GM18517 (cell line): ENCODE data around the gene NEBL.
"Not testable (repeated sequence)": the region's sequence is repeated elsewhere in the genome, so short reads cannot be mapped to it uniquely, and the experiment has no call there.

ENCODE experiments used
- ATAC-seq: cut with Tn5 transposase; IDR thresholded peaks from one replicate; pipeline ENCODE4 v1.9.1; 2021; ENCODE audit warnings: mild to moderate bottlenecking, moderate library complexity; ENCODE audit not compliant: unreplicated experiment

The NEBL gene, protein sequence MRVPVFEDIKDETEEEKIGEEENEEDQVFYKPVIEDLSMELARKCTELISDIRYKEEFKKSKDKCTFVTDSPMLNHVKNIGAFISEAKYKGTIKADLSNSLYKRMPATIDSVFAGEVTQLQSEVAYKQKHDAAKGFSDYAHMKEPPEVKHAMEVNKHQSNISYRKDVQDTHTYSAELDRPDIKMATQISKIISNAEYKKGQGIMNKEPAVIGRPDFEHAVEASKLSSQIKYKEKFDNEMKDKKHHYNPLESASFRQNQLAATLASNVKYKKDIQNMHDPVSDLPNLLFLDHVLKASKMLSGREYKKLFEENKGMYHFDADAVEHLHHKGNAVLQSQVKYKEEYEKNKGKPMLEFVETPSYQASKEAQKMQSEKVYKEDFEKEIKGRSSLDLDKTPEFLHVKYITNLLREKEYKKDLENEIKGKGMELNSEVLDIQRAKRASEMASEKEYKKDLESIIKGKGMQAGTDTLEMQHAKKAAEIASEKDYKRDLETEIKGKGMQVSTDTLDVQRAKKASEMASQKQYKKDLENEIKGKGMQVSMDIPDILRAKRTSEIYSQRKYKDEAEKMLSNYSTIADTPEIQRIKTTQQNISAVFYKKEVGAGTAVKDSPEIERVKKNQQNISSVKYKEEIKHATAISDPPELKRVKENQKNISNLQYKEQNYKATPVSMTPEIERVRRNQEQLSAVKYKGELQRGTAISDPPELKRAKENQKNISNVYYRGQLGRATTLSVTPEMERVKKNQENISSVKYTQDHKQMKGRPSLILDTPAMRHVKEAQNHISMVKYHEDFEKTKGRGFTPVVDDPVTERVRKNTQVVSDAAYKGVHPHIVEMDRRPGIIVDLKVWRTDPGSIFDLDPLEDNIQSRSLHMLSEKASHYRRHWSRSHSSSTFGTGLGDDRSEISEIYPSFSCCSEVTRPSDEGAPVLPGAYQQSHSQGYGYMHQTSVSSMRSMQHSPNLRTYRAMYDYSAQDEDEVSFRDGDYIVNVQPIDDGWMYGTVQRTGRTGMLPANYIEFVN

DNA sequence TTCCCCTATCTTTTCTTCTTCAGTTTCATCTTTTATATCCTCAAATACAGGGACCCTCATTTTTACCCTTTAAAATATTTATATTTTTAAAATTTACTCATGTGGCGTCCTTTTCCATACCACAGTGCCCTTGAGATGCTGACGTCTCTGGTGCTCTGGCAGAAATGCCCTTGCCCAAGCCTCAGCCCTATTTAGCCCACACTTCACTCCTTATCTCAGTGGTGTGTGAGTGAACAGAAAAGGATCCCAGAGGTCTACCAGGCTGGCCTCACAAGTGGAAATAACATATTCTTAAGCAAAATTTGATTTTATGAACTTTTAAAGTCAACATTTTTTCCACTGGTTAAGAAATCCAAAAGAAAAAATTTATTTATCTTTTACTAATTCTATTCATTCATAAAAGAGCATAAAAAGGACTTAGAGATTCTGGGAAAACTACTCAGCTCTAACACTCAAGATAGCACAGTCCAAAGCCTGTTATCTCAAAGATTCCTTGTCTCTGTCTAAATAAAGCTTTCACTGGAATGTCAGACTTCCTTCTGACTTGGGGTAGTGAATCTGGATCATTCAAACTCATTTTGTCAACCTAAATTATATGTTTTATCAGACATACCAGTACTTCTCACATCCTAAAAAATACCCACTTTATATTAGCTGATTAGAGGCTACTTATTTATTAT lies at the start of gene NEBL:
TSS of gene NEBL (minus strand) at position 166 of the 680 bp plus-strand sequence. CDS start at position 60, 106 bp downstream.
- ATAC-seq, result no peak

DNA sequence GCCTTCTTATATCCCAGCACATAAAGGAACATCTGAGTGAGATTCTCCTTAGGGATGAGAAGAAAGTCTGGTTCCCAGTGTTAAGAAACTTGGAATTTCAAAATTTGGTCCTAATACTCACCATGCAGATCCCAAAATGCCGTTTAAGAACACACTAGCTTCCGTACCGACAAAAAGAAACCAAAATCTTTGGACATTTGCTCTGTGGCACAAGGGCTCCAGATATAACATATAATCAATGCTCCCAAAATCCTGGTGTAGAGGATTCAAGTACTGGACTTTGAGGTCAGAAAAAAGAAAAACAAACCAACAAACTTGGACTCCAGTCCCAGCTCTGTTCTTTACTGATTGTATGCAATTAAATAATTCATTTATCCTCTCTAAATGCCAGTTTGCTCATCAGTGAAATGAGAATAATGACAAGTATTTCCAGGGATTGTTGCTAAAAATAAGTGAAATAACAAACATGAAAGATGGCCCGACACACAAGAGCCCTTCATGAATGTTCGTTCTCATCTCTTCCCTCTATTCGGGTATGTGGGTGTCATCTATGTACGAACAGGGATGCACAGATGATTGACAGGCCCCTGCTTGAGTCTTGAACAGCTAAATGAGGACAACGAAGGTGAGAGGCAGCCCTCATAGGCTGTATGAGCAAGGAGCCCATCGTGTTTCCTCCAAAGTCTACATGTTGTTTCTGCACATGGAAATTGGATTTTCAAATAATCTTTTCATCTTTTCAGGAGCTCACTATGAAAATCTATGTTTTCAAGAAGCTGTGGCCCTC lies 48.6 kb upstream of the NEBL start:
- no peak for ATAC-seq

DNA sequence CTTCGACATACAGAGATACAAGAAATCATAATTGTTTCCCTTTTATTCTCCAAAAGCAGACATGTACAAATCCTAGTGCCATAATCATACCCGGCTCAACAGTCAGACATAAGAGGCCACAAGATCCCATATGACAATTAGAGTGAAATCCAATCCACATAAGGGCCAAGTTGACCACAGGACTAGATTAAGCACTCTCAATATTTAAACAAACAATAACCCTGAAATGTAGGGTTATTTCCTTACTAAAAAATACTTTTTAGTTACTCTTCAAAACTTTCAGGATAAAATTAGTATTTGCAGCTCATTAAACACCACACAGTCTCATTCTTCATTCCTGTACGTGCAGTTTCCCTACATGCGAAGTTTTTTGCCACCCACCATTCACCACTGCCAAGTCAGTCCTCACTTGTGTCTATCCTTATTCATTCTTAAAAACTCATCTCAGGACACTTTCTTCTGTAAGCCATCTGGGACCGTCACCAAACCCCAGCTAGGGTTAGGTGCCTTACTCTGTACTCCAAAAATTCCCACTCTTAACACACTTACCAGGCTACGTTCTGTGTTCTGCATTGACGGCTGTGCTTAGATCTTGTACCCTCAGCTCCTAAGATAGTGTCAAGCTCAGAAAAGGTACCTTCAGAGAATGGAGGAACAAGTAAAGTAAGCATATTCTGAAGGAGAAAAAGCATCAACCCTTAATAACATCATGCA lies 47.8 kb upstream of the NEBL start:
- ATAC-seq, result no peak

DNA sequence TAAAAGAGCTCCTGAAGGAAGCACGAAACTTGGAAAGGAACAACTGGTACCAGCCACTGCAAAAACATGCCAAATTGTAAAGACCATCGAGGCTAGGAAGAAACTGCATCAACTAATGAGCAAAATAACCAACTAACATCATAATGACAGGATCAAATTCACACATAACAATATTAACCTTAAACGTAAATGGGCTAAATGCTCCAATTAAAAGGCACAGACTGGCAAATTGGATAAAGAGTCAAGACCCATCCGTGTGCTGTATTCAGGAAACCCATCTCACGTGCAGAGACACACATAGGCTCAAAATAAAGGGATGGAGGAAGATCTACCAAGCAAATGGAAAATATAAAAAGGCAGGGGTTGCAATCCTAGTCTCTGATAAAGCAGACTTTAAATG lies 42.3 kb upstream of the NEBL start:
- ATAC-seq, result not testable (repeated sequence)

DNA sequence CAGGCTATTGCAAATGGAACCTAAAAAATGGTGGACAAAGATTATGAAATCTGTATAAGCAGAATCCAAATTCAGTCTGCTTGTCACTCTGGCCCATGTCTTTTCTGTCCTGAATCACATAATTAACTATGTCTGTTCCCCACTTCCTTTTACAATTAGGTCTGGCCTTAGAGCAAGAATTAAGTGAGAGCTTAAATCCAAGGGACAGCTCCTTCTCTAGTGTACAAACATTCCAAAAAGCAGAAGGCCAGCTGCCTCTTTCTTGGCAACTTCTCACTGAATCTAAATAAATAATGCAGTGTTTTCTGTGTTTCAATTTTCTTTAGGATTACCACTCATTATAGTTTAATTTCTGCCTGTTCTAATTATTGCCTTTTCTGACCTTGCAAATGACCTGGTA lies 39.3 kb upstream of the NEBL start:
- ATAC-seq, result no peak

DNA sequence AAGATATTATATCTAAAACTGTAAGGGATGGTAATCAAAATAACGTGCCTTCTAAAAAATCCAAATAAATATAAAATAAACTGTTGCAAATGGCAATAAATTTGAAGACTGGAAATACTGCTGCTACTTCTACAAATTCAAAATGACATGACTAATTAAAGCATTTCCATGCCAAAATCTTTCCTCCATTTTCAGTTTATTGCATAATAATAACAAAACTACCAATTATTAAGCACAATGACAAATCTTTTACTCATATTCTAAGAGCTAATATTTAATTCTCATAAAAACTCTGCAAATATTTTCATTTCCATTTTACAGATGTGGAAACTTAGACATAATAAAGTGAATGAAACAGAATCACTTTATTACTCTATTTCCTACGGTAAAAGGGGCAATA lies 38.8 kb upstream of the NEBL start:
- no peak for ATAC-seq

DNA sequence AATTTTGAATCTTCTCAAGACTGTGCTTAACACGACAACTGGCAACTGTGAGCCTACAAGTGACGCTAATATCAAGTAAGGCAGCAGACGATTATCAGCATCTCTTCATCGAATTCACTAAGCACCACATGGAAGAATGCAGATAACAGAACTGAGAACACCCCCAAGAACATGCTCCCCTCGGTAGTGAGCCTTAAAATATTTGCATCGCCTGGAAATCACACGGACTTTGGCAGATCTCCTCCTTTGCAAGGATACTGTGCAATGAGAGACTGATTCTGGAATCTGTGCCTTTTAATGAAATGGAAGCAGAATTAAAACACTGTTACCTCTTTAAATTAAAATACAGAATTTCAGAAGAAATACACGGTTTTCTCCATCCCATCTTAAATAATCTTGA lies 38.2 kb upstream of the NEBL start:
- ATAC-seq, result no peak

DNA sequence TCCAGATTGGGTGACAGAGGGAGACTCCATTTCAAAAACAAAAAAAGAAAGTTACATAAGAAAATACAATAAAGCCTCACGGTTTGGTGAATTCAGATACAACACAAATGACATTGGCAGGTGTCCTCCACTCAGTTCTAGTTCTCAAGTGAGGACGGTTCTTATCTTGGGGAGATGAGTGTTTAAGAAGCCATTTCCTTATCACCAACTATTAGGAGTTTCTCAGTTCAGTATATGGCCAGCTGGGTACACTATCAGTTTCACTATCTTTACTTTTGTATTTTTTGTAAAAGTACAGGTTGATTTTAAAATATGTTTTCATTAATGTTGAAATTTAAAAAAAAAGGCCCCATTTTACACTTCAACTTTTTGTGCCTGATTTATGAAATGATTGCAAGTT lies 36.6 kb upstream of the NEBL start:
- ATAC-seq, result no peak

DNA sequence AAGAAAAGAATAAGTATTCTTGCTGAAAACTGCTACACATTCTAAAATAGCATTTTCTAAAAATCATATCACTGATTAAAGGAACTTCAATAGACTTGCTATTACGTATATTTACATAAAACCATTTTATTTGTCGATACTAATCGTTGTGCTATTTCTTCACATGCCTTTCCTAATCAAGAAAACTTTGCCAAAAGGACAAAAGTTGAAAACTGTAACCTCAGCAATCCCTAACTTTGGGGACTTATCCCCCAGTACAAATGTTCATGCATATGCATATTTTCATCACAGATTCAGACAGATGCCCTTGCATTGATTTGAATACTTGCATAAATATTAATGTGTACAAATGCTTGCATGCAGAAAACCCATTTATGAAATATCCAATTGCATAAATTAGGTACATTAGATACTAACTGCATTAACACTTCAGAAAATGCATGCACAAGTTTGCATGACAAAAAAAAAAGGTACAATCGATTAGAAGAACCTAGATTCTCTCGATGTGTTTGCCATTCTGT lies 35.6 kb upstream of the NEBL start:
- no peak for ATAC-seq

DNA sequence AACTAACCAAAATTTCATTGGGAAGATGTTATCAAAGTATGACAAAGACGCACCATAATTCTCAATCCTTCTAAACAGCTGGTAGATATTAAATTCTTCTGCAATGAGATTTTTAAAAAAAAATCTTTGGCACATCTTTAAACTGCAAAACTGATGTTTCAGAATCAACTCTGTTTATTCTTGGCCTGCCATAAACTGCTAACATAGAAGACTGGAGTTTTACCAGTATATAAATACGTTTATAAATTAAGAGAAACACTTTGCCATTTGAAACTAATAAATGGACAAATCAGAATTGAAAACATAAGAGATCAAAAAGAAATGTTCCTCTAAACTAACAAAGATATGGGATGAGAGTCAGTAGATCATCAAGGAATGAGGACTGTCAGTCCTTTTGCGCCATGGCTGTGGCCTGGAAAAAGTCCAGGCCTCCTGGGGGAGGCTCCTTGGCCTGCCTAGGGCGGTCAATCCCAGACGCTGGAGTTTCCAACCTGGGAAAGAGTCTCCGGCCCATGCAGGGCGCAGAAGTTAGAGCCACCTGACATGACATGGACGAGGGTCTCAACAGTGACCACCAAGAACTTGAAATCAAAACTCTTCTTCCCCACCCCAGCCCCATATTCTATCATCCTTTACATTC lies 34.2 kb upstream of the NEBL start:
- no peak for ATAC-seq

DNA sequence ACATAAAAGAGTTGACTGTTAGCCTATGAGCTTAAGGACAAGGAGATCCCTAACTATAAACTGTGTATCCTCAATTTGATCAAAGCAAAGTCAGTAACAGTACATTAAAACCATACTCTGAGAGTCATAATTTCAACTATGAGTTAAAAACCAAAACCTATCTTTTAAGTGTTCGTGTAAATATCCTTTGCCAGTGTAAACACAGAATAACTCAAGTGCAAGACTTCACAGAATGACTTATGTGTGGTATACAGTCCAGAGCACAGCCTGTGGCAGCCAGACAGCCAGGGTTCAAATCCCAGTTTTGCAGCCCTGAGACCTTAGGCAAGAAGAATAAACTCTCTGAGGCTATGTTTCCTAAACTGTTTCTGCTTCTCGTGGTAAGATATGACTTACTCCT lies 30.3 kb upstream of the NEBL start:
- ATAC-seq, result no peak

DNA sequence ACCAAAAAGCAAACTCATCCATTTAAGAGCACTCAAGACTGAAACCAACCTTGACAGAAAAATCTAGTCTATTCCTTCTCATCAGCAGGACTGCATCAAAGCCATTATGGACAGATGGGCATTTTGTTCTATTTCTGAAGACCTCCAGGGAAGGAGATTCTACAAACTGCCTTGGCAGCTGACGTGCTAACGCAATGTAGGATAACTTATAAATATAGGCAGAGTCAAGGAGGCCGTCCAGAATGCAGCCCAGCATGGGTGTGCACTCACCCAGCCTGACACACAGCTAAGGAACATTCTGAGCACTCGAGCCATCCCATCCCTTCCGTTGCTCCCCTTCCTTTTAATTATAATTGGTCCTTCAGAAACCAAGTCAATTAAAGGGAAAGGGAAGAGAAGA lies 25.3 kb upstream of the NEBL start:
- no peak for ATAC-seq

DNA sequence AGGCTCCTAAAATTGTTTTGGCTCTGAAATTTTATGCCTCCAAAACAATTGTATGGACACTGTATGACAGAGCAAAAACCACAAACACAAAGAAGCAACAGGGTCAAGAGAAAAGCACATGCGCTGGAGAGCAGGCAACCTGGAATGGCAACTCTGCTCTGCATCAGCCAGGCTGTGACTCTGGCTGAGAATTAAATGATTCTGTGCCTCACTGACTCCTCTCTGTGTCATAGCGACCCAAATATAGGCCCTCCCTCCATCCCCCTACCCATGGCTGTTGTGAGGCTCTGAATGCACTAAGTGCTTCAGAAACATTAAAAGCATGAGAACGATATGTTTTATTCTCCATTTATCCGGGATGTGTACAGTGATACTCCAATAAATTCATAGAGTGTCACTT lies 24.9 kb upstream of the NEBL start:
- no peak for ATAC-seq

DNA sequence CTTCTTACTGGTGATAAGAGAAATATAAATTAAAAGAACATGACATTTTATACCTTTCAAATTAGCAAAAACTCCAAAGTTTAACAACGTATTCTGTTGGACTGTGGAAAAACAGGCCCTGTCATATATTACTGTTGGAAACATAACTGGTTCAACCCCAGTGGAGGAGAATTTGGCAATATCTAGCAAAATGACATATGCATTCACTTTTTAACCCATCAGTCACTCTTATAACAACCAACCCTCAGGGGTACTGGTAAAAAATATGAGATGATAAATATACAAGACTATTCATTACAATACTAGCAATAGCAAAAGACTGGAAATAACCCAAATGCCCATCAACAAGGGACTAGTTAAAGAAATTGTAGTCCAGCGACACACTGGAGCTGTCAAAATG lies 22.9 kb upstream of the NEBL start:
- no peak for ATAC-seq

DNA sequence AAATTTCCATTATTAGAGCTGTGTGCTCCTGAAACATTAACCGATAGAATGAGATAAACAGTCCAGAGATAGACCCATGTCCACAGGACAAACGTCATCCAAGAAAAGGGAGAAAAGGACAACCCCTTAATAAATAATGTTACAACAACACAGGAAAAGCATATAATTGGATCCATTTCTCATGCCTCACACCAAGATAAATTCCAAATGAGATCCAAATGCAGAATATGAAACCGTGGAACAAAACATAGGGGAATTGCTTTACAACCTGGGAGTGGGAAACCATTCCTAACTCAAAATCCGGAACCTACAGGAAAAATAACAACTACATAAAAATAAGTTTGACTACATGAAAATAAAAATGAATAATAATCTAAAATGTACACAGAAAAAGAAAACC lies 22.4 kb upstream of the NEBL start:
- no peak for ATAC-seq

DNA sequence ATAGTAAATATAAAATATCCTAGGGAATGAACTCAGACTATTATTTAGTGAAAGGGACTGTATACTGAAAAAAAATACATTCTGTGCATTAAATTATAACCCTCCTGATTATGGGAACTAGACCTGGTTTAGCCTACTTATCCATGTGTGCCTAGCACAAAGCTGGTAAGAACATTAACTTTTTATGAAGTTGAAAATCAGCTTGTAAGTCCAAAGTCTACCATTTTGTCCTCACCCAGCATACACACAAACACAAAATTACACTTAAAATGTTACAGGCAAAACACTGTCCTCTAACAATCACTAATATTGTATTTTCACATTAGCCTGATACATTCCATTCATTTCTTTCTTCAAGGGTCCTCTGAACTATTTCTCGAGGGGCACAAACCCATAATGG lies 19.9 kb upstream of the NEBL start:
- no peak for ATAC-seq

DNA sequence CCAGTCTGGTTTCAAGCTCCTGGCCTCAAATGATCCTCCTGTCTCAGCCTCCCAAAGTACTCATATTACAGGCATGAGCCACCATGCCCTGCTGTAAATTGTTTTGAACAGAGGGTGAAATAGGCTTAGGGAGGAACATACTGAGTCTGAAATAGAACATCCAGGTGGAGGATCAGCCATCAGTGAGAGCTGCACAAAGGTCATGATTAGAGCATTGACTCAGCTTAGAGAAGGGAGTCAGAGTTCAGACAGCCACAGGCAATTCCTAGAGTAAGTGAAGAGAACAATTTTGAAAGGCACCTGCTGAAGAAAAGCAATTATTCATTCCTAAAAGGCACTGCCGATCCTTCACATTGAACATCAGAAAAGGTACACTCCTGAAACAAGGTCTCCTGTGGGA lies 15.9 kb upstream of the NEBL start:
- no peak for ATAC-seq

DNA sequence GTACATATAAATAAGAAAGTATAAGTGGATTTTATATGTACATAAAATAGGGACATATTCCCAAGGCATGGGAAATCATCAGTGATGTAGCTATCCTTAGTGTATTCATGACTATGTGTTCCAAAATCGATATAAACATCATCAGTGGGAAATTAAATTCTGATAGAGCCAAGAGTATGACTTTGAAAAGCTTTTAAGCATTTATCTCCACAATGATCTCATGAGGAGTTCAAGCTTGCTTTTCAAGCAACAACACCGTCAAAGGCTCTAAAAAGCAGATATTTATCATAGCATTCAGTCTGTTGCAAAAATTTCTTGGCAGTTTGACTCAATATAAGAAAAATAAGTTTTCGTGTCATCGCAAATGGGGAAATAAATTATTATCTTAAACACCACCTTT lies 14.5 kb upstream of the NEBL start:
- ATAC-seq, result no peak

DNA sequence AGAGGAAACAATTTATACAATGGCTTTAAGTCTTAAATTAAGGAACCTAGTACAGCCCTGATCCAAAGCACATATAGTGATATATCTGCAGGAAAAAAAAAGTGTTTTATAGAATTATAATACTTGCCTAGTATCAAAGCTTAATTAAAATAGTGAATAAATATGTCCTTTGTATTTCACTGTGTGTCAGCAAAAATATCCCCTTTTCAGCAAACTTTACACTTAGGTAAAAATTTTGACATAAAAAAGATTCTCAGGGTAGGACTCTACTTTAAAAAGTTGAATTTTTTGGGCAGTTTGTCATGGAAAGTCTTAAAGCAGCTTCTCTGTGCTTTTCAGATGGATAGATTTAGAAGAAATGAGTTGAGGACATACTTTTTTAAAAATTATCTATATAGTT lies 12.7 kb upstream of the NEBL start:
- ATAC-seq, result no peak
